ENCODE data around the gene SDC3. TPM values are rescaled to one million over a fixed set of nuclear protein-coding genes. Genes with fewer than 3 reads are reported as not detected.

SDC3 gene
- total RNA-seq, 1 experiment from 2014 or later = 32.3 TPM

DNA sequence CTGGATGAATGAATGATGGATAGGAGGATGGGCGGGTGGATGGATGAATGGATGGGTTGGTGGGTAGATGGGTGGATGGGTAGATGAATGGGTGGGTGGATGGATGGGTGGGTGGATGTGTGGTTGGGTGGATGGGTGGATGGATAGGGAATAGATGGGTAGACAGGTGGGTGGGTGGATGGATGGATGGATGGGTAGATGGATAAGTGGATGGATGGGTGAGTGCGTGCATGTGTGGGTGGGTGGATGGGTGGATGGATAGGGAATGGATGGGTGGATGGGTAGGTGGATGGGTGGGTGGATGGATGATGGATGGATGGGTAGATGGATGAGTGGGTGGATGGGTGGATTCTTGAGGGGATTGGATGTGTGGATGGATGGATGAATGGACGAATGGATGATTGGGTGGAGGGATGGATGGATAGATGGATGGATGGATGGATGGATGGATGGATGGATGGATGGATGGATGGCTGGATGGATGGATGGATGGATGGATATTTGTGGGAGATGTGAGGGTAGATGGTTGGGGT is 68.7 kb downstream of the SDC3 start (continued):
- TF ChIP-seq, protein P1, sequence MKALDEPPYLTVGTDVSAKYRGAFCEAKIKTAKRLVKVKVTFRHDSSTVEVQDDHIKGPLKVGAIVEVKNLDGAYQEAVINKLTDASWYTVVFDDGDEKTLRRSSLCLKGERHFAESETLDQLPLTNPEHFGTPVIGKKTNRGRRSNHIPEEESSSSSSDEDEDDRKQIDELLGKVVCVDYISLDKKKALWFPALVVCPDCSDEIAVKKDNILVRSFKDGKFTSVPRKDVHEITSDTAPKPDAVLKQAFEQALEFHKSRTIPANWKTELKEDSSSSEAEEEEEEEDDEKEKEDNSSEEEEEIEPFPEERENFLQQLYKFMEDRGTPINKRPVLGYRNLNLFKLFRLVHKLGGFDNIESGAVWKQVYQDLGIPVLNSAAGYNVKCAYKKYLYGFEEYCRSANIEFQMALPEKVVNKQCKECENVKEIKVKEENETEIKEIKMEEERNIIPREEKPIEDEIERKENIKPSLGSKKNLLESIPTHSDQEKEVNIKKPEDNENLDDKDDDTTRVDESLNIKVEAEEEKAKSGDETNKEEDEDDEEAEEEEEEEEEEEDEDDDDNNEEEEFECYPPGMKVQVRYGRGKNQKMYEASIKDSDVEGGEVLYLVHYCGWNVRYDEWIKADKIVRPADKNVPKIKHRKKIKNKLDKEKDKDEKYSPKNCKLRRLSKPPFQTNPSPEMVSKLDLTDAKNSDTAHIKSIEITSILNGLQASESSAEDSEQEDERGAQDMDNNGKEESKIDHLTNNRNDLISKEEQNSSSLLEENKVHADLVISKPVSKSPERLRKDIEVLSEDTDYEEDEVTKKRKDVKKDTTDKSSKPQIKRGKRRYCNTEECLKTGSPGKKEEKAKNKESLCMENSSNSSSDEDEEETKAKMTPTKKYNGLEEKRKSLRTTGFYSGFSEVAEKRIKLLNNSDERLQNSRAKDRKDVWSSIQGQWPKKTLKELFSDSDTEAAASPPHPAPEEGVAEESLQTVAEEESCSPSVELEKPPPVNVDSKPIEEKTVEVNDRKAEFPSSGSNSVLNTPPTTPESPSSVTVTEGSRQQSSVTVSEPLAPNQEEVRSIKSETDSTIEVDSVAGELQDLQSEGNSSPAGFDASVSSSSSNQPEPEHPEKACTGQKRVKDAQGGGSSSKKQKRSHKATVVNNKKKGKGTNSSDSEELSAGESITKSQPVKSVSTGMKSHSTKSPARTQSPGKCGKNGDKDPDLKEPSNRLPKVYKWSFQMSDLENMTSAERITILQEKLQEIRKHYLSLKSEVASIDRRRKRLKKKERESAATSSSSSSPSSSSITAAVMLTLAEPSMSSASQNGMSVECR (CRISPR knock-in tag; IDR thresholded peaks at IDR 0.05; ENCODE audit: borderline replicate concordance) = no peak
- no peak for TF ChIP-seq ZBTB21 (CRISPR knock-in tag; IDR thresholded peaks at IDR 0.05; ENCODE audit: borderline replicate concordance)
- TF ChIP-seq, protein P2, sequence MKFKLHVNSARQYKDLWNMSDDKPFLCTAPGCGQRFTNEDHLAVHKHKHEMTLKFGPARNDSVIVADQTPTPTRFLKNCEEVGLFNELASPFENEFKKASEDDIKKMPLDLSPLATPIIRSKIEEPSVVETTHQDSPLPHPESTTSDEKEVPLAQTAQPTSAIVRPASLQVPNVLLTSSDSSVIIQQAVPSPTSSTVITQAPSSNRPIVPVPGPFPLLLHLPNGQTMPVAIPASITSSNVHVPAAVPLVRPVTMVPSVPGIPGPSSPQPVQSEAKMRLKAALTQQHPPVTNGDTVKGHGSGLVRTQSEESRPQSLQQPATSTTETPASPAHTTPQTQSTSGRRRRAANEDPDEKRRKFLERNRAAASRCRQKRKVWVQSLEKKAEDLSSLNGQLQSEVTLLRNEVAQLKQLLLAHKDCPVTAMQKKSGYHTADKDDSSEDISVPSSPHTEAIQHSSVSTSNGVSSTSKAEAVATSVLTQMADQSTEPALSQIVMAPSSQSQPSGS (CRISPR knock-in tag; IDR thresholded peaks at IDR 0.05; ENCODE audit: borderline replicate concordance, low read depth) = no peak
- TF ChIP-seq, protein P3, sequence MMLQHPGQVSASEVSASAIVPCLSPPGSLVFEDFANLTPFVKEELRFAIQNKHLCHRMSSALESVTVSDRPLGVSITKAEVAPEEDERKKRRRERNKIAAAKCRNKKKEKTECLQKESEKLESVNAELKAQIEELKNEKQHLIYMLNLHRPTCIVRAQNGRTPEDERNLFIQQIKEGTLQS (CRISPR knock-in tag; conservative IDR thresholded peaks at IDR 0.05) = no peak

DNA sequence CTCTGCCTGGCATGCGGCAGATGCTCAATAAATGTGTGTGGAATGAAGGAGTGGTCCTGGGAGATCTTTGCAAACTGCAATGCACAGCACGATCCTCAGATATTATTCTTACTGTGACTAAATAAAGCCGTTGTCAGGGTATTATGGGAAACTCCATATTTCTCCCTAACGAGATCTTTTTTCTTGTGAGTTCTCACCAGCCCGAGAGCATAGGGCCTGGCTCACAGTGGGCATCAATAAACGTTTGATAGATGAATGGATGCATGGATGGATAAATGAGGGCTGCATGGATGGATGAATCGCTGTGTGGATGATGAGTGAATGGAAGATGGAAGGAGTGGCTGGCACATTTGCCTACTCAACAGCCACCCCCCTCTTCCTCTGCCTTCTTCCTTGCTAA is 69.6 kb downstream of the SDC3 start:
- no peak for DNase-seq (ENCODE audit: low spot score)
- TF ChIP-seq, protein P4, sequence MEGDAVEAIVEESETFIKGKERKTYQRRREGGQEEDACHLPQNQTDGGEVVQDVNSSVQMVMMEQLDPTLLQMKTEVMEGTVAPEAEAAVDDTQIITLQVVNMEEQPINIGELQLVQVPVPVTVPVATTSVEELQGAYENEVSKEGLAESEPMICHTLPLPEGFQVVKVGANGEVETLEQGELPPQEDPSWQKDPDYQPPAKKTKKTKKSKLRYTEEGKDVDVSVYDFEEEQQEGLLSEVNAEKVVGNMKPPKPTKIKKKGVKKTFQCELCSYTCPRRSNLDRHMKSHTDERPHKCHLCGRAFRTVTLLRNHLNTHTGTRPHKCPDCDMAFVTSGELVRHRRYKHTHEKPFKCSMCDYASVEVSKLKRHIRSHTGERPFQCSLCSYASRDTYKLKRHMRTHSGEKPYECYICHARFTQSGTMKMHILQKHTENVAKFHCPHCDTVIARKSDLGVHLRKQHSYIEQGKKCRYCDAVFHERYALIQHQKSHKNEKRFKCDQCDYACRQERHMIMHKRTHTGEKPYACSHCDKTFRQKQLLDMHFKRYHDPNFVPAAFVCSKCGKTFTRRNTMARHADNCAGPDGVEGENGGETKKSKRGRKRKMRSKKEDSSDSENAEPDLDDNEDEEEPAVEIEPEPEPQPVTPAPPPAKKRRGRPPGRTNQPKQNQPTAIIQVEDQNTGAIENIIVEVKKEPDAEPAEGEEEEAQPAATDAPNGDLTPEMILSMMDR (IDR thresholded peaks at IDR 0.05) = no peak
- TF ChIP-seq JAZF1 (CRISPR knock-in tag; IDR thresholded peaks at IDR 0.05) (no peak), ZBTB21 (CRISPR knock-in tag; IDR thresholded peaks at IDR 0.05; ENCODE audit: borderline replicate concordance) (no peak), TP53 (CRISPR knock-in tag; IDR thresholded peaks at IDR 0.05) (no peak), RELA (CRISPR knock-in tag; IDR thresholded peaks at IDR 0.05; ENCODE audit: borderline replicate concordance) (no peak), MYBL2 (CRISPR knock-in tag; IDR thresholded peaks at IDR 0.05) (no peak)
- TF ChIP-seq, protein P5, sequence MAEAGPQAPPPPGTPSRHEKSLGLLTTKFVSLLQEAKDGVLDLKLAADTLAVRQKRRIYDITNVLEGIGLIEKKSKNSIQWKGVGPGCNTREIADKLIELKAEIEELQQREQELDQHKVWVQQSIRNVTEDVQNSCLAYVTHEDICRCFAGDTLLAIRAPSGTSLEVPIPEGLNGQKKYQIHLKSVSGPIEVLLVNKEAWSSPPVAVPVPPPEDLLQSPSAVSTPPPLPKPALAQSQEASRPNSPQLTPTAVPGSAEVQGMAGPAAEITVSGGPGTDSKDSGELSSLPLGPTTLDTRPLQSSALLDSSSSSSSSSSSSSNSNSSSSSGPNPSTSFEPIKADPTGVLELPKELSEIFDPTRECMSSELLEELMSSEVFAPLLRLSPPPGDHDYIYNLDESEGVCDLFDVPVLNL (CRISPR knock-in tag; IDR thresholded peaks at IDR 0.05; ENCODE audit: borderline replicate concordance, low read depth) = no peak
- TF ChIP-seq, protein P1 (CRISPR knock-in tag; IDR thresholded peaks at IDR 0.05; ENCODE audit: borderline replicate concordance) = no peak
- TF ChIP-seq, protein P6, sequence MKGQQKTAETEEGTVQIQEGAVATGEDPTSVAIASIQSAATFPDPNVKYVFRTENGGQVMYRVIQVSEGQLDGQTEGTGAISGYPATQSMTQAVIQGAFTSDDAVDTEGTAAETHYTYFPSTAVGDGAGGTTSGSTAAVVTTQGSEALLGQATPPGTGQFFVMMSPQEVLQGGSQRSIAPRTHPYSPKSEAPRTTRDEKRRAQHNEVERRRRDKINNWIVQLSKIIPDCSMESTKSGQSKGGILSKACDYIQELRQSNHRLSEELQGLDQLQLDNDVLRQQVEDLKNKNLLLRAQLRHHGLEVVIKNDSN (CRISPR knock-in tag; IDR thresholded peaks at IDR 0.05) = no peak
- H3K27ac Mint-ChIP-seq = no peak overlapping the region
- H3K36me3 Mint-ChIP-seq = no peaks in the 10 kb centered on the region
- POLR2A ChIA-PET = no interaction called here
- CTCF ChIA-PET = interaction anchor here (1.7 kb wide), 1 partner anchor 8 kb away, joined by 5 read pairs; no protein-coding TSS in a partner anchor
- no peak overlapping the region for H3K4me3 Mint-ChIP-seq
- peaks cover 22% of the 10 kb centered on the region for H3K4me1 Mint-ChIP-seq
- peaks cover 8% of the 10 kb centered on the region for H3K27me3 Mint-ChIP-seq (ENCODE audit: low read depth)
- ATAC-seq = no peak
- peaks cover 5% of the 10 kb centered on the region for H3K9me3 Mint-ChIP-seq

Measured in WTC11 (cell line).